ENCODE measurements around the gene ITIH2.
A peak's percentile ranks its signal among the peaks of the same experiment; 100 is the strongest.
"Not testable (repeated sequence)": the region's sequence is repeated elsewhere in the genome, so short reads cannot be mapped to it uniquely, and the experiment has no call there.

ITIH2 gene

GRCh38 chr10:7703140-7703539, at the start of gene ITIH2:
TSS of gene ITIH2 (plus strand) at chr10:7703316. CDS start at chr10:7703435, 119 bp downstream.
- DNase-seq = no peak

DNA sequence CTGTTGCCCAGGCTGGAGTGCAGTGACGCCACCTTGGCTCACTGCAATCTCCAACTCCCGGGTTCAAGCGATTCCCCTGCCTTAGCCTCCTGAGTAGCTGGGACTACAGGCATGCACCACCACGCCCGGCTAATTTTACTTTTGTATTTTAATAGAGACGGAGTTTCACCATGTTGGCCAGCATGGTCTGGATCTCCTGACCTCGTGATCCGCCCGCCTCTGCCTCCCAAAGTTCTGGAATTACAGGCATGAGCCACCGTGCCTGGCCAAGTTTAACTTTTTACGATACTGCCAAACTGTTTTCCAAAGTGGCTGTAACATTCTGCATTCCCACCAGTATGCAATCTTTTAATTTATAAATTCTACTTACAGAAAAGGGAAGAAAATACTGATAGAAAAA, 46.0 kb upstream of the ITIH2 start:
- DNase-seq = not testable (repeated sequence)

DNA sequence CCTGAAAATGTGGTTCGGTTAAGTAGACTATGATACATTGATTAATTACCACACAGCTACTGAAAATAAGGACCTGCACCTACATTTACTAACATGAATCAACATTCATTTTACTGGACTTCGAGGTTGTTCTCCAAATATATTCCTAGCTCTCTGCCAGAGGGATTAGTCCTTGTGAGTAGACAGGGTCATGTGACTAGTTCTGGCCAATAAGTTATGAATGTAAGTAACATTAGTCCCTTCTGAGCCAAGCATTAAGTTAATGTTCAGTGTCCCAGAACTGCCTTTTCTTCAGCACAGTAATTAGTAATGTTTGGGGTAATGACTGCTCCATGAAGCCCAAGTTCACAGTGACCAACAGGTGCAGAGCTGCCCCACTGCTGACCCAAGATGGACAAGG, 45.6 kb upstream of the ITIH2 start:
- no peak for DNase-seq

DNA sequence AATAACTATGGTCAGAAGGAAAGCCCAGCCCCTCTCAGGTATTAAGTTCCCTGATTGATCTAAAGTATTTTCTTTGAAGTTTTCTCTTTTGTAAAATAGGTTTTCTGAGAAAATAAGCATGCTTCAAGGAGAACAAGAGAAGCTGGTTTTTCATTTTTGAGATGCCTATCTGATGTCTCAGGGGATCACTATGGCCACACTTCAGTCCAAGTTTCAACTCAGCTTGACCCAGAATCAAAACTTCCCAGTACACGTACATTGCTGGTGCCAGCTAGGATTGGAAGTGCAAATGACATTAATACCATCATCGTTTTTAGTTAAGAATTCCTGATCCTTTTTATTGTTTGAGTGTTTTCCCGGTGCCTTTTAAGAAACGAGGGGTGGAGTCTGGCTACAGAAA, 43.6 kb upstream of the ITIH2 start:
- DNase-seq = no peak

DNA sequence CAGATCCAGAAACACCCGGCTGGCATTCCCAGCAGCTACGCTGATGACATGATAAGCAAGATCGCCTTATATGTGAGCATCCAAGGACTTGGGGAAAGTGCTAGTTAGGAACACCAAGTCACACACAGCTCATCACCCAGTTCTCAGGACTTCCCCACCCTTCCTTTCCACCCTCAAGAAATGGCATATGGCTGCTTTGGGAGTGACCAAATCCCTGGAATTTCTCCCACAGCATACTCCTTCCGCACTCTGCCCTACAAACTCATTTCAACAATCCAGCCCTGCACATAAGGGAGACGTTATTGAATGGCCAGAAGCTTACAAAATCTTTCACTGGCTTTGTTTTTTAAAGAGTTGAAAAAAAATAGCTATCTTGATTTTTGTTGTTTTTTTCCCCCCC, 40.6 kb upstream of the ITIH2 start:
- DNase-seq = no peak

- DNase-seq = no peak
Observed at GRCh38 chr10:7664707-7665106, 38.4 kb upstream of the ITIH2 start.

DNA sequence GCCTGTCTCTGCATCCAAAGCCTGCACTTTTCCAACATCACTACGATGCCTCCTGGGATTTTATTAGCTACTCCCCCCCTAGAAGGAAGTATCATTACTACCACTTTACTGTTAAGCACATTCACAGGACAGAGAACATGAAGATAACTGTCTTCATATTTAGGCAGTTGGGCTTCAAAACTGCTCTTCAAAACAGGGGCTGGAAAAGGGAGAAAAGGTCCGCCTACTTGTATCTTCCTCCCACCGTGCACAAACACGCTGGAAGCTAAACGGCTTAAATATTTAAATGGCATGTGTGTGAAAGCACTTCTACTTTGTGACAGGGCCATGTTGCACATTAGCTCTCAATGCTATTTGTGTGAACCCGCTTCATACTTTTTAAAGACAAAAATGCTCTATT, 37.3 kb upstream of the ITIH2 start:
- DNase-seq = no peak

- DNase-seq = no peak
Observed at GRCh38 chr10:7666253-7667023, 36.7 kb upstream of the ITIH2 start, which contains the start of gene ITIH5. TSS of gene ITIH5 (minus strand) at chr10:7666966. CDS start at chr10:7666892, 74 bp downstream.

DNA sequence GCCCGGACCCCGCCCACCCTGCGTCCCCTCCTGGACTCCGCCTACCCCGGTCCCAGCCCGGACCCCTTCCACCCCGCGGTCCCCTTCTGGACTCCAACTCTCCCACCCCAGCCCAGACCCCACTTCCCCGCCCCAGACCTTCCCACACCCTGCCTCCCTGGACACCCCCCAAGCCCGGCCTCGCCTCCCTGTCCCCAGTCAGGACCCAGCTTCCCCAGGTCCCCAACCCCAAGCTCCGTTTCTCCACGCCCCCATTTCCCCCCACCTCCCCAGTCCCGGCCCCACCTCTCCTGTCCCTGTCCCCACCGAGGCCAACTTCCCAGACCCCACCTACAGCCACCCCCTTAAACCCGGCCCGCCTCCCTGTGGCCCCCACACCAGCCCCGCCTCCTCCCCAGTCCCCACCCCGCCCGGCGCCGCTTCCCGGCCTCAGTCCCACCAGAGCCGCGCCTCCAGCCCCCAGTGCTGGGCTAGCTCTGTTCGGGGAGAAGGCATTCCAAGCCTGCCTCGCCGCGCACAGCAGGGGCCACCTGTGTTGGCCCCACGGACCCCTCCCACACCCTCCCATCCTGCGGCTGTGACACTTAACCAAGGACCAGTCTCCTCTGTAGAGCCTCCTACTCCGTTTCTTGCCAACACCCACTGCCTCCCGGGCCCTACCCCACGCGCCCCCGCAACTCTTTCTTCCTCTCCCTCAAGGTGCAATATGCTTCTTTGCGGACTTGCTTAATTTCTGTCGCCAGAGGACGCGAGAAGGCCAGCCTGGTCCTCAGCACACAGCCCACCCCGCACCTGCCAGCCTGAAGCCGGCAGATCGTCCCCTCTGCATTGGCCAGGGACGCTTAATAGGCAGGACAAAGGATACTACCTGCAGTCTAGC, 35.6 kb upstream of the ITIH2 start:
- no peak for DNase-seq

DNA sequence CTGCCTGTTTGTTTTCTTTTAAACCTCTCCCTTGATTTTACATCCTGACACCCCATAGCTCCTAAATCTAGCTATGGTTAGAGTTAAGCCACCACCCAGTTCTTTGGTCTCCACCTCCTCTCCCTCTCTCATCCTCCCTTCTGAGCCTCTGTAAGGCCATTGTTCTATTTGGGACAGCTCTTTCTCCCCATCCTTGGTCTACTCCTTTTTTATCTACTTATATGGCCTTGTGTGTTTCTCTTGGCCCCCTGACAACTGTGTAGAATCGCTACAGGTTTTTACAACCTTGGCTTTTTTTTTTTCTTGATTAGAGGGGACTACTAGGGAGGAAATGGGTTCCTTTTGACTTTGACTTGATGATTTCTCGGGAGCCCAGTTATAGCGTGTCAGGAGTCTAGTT, 33.0 kb upstream of the ITIH2 start:
- DNase-seq = no peak

- DNase-seq = no peak
Observed at GRCh38 chr10:7672341-7673134, 30.6 kb upstream of the ITIH2 start.

DNA sequence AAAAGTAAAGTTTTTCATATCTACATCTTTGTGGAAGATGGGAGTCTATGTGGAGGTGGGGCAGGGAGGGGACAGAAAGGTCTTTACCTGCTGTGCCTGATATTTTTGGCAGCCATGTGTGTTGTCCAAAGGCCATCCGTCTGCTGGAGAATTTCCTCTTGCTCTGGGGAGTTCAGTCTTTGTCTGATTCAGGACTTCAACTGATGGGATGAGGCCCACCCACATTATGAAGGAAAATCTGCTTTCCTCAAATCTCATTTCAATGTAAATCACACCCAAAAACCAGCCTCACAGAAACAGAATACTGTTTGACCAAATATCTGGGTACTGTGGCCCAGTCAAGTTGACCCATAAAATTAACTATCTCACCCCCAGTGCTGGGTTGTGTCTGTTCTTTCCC, 23.9 kb upstream of the ITIH2 start:
- DNase-seq = no peak

DNA sequence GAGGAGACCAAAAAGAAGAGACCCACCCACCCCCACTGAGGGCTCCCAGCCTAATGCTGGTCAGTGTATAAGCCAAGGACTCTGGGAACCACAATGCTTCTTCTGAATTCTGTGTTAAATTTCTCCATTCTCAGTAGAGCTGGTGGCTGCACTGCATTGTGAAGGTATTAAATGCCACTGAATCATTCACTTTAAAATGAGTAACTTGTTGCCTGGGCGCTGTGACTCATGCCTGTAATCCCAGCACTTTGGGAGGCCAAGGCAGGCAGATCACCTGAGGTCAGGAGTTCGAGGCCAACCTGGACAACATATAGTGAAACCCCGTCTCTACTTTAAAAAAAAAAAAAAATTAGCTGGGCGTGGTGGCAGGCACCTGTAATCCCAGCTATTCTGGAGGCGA, 23.0 kb upstream of the ITIH2 start:
- not testable (repeated sequence) for DNase-seq

DNA sequence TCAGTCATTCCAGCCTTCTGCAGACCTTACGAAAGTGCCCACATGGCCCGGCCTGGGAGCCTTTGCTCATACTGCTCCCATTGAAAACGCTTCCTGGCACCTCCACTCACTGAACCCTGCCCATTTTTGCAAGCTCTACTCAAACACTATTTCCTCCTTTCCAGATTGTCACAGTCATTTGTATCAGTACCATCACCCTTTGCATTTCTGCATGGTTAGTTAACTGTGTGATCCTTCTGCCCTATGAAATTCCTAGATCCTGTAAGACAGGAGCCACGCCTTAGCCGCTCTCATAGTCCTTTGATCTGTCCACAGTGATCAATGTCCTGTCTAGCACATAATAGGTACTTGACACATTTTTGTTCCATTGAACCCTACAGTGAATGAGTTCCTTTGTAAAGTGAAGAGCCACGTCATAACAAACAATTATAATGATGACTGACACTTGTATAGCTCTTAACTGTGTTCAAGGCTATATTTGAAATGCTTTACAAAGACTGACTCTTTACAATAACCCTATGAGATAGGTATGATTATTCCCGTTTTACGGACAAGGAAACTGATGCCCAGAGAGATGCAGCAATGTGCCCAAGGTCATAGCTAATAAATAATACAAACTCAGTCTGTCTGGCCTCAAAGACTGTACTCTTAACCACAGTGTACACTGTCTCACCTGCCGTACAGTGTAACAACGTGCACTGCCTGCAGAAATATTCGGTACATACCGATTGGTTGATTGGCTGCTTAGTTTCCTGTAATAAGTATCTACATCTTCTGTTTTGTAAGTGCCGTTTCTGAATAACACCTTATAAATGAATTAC, 16.6 kb upstream of the ITIH2 start:
- no peak for DNase-seq

DNA sequence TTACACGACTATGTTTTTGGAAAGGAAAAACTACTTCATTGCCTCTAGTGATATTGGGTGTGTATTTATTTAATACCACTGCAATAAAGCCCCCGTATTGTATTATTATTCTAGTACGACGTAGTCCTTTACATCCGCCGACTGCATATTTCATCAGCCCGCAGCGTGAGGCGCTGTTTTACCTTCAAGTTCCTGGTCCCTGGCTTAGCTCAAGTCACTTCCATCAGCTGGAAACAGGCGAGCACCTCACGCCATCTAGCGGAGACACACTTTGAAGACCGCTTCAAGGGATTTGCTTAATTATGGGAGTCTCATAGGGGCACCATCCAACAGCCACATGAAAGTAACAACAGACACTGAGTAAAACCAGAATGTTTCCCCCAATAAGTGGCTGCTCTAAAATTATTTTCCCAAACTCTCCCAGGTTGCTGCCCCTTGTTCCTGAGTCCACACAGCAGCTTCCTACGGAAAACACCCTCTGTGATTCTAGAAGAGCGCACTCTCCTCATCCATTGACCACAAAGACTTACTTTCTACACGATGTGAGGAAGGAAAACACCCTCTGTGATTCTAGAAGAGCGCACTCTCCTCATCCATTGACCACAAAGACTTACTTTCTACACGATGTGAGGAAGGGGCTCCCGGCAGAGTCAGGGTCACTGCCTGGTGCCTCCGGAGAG, 15.7 kb upstream of the ITIH2 start:
- peak; percentile 24 for DNase-seq

DNA sequence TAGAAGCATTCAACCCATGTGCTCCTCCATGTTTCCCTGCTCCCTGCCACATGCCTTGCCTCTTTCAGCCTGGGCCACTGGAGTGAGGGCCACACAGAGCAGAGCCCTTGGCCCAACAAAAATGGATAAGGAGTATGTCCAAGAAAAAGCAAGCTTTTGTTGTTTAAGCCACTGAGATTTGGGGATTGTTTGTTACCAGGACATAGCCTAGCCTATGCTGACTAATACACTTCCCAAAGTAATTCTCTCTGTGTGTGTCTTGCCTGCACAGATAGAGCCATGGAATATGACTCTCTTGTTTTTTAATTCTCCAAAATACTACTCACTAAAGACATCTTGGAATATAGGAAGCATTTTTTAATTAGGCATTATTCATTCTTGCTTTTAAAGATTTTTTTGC, 13.5 kb upstream of the ITIH2 start:
- no peak for DNase-seq

- DNase-seq = not testable (repeated sequence)
Observed at GRCh38 chr10:7690885-7691597, 12.1 kb upstream of the ITIH2 start.

GRCh38 chr10:7692368-7692767, 10.7 kb upstream of the ITIH2 start:
- not testable (repeated sequence) for DNase-seq

- not testable (repeated sequence) for DNase-seq
Observed at GRCh38 chr10:7693194-7693593, 9.9 kb upstream of the ITIH2 start.

GRCh38 chr10:7696545-7696944, 6.6 kb upstream of the ITIH2 start:
- no peak for DNase-seq

- DNase-seq = no peak
Observed at GRCh38 chr10:7697426-7697825, 5.7 kb upstream of the ITIH2 start.
